BJ (cell line): ENCODE data around the gene CDS2. TPM values are rescaled to one million over a fixed set of nuclear protein-coding genes. Genes with fewer than 3 reads are reported as not detected.

Experiments used
- CTCF ChIA-PET: fragments of 350-600 bp; formaldehyde crosslinking; extraction: SDS; loops from one replicate; lab custom pipeline; 2021; ENCODE audit warnings: antibody characterized with exemption, inconsistent platforms; lab: Yijun Ruan, JAX
- POLR2A ChIA-PET: fragments of 300-600 bp; sonication (Branson Sonifier 250); formaldehyde crosslinking; extraction: SDS; loops from one replicate; lab custom pipeline; 2021; ENCODE audit warnings: antibody characterized with exemption; lab: Charles Lee
- DNase-seq: peaks from one replicate; pipeline ENCODE4 v3.0.0-alpha.2; 2011; ENCODE audit warnings: low read depth
- H3K27me3 ChIP-seq: 2 replicates; pipeline ENCODE4 v1.6.0; 2011; ENCODE audit warnings: low read length; ENCODE audit not compliant: control insufficient read depth, insufficient read depth
- H3K36me3 ChIP-seq: 2 replicates; pipeline ENCODE4 v1.5.1; 2011; ENCODE audit warnings: low read length; ENCODE audit not compliant: control insufficient read depth, insufficient read depth
- H3K4me3 ChIP-seq: 2 replicates; pipeline ENCODE4 v1.5.1; 2011; ENCODE audit warnings: low read depth, mild to moderate bottlenecking, control low read depth, low read length
- polyA minus RNA-seq: library from RNA; depleted of rRNA, polyadenylated mRNA; stranded (reverse); fragments of >200 nt; gene quantifications from 2 replicates; pipeline ENCODE4 v1.2.3, GENCODE V29; 2011; rRNA and poly(A)+ RNA removed
- polyA plus RNA-seq: library from polyadenylated mRNA; depleted of rRNA; stranded (reverse); fragments of >200 nt; gene quantifications from 2 replicates; pipeline ENCODE4 v1.2.3, GENCODE V29; 2011; rRNA removed
- TF ChIP-seq, protein P1 (sequence below): IDR thresholded peaks from 2 replicates; pipeline ENCODE4 v1.5.1; 2011; ENCODE audit warnings: low read depth, mild to moderate bottlenecking, control low read depth, inconsistent platforms, low read length, moderate library complexity; ENCODE audit not compliant: insufficient read depth

CDS2 gene
- polyA plus RNA-seq (25.2 and 46.3 TPM in 2 replicates), polyA minus RNA-seq (30.7 and 40.4 TPM in 2 replicates)

DNA sequence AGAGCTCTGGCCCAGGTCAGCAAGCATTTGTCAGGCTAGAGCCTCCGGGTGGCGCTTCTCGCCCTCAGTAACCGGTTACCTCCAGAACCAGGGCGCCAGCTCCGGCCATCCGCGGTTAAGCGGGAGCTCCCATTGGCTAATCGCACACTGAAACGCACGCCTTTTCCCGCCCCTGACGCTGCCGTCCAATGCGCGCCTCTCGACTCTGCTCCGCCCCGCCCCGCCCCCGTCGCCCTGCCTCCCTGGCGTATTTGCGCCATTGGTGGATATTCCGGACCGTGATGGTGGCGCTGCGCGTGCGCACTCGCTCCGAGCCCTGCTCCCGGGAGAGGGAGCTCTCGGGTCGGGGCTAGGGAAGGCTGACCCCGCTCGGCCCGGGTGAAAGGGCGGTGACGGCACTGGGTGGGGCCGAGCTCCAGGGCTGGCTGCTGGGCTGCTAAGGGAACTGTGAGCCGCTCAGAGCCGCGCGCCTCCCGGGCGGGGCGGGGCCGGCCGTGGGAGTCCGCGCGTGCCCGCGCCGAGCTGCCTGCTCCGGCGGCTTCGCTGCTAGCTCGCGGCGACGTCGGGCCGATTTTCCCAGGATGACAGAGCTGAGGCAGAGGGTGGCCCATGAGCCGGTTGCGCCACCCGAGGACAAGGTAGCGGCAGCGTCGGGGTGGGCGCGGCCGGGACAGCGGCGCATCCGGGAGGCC, at the start of gene CDS2:
CDS2 (plus strand) TSS at position 497 of the 692 bp plus-strand sequence; CDS start at position 582, 85 bp downstream.
- CTCF ChIA-PET = interaction anchor here (0.6 to 7.9 kb wide), 19 partner anchors 9 to 273 kb away, joined by 3 to 141 read pairs (median 5); no protein-coding TSS in a partner anchor

DNA sequence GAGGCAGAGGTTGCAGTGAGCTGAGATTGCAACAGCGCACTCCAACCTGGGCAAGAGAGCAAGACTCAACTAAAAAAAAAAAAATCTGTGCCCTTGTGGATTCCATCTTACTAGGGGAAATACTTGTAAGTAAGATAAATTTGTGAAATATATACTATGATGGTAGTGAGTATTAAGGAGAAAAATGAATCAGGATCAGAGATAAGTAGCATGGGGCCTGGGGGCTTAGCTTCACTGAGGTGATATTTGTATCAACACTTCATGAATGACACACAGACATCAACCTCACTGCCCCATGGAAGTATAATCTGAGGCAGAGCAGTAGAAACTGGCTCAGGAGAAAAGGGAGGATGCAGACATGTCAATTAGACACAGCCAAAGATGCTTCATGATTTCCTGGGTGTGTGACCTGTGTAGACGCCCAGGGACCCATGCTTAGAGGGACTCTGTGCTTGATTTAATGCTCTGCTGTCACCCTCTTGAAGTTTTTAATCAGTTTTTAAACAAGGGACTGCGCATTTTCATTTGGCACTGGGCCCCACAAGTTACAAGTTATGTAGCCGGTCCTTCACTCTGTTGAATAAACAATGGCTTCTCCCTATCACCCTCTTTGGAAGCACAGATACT, 48.9 kb upstream of the CDS2 start:
- DNase-seq = no peak
- no peak overlapping the region for H3K4me3 ChIP-seq
- POLR2A ChIA-PET = no interaction called here
- CTCF ChIA-PET = interaction anchor here (0.6 to 0.9 kb wide), 2 partner anchors 9 to 22 kb away, joined by 3 read pairs; no protein-coding TSS in a partner anchor
- no peaks in the 10 kb centered on the region for H3K27me3 ChIP-seq
- TF ChIP-seq, protein P1, sequence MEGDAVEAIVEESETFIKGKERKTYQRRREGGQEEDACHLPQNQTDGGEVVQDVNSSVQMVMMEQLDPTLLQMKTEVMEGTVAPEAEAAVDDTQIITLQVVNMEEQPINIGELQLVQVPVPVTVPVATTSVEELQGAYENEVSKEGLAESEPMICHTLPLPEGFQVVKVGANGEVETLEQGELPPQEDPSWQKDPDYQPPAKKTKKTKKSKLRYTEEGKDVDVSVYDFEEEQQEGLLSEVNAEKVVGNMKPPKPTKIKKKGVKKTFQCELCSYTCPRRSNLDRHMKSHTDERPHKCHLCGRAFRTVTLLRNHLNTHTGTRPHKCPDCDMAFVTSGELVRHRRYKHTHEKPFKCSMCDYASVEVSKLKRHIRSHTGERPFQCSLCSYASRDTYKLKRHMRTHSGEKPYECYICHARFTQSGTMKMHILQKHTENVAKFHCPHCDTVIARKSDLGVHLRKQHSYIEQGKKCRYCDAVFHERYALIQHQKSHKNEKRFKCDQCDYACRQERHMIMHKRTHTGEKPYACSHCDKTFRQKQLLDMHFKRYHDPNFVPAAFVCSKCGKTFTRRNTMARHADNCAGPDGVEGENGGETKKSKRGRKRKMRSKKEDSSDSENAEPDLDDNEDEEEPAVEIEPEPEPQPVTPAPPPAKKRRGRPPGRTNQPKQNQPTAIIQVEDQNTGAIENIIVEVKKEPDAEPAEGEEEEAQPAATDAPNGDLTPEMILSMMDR = no peak
- no peaks in the 10 kb centered on the region for H3K36me3 ChIP-seq

More for the DNA sequence above, at the start of gene CDS2:
- TF ChIP-seq, protein P1 = peak; percentile 72
- POLR2A ChIA-PET = interaction anchor here (0.5 to 1.0 kb wide), 2 partner anchors 66 to 405 kb away, joined by 4 to 5 read pairs; no protein-coding TSS in a partner anchor
- H3K27me3 ChIP-seq = no peaks in the 10 kb centered on the region
- no peaks in the 10 kb centered on the region for H3K36me3 ChIP-seq
- DNase-seq = peak; percentile 92
- peak within 1 kb of the TSS; percentile 90 for H3K4me3 ChIP-seq

DNA sequence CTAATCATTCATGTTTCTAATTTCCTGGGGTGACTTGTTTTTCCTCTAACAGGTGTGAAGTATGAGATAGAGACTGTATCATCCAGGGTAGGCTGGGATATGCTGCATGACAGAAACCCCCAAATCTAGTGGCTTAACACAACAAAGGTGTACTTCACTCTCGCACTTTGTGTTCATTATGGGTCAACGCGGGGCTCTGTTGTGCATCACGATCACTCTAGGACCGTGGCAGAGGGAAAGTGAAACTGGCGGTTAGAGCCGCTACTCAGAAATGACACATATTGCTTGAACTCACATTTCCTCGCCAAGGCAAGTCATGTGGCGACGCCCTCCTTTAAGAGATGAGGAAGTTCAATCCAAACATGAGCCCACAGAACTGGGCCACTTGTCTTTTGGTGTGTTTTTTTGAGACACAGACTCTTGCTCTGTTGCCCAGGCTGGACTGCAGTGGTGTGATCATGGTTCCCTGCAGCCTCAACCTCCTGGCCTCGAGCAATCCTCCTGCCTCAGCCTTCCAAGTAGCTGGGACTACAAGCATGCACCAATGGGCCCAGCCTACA, 48.3 kb upstream of the CDS2 start:
- DNase-seq = no peak
- Histone ChIP-seq H3K36me3 (no peaks in the 10 kb centered on the region), H3K4me3 (no peak overlapping the region), H3K27me3 (no peaks in the 10 kb centered on the region)
- TF ChIP-seq, protein P1 = no peak
- ChIA-PET POLR2A (no interaction called here), CTCF (no interaction called here)

DNA sequence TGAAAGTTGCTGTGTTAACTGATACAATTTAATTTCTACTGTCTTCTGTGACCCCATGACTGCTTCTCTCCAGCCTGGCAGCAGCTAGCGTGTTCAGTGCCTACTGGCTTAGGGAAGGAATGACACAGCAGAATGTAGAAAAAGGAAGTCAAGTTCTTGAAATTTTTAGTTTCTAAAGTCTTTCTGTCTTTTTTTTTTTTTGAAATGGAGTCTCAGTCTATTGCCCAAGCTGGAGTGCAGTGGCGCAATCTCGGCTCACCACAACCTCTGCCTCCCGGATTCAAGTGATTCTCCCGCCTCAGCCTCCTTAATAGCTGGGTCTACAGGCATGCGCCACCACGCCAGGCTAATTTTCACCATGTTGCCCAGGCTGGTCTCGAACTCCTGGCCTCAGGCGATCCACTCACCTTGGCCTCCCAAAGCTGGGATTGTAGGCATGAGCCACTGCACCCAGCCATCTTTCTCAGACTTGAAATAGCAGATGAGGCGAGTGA, 46.4 kb upstream of the CDS2 start:
- H3K4me3 ChIP-seq = no peak overlapping the region
- peak; percentile 19 for DNase-seq
- H3K36me3 ChIP-seq = no peaks in the 10 kb centered on the region
- TF ChIP-seq, protein P1 = no peak
- no peaks in the 10 kb centered on the region for H3K27me3 ChIP-seq
- CTCF ChIA-PET = interaction anchor here (1.1 kb wide), 1 partner anchor 20 kb away, joined by 4 read pairs; no protein-coding TSS in a partner anchor
- POLR2A ChIA-PET = no interaction called here
